Coronary artery (tissue), 2 donors: Measurements from ENCODE around the gene CPOX.

Experiments
- DNase-seq: peaks from one replicate; pipeline ENCODE4 v3.0.0-alpha.2; 2017; ENCODE audit warnings: low spot score
- H3K27ac ChIP-seq, 2 donors: fragments of 200-600 bp; sonication (generic); one replicate each; pipeline ENCODE4 v1.5.1; 2016 to 2019
- H3K4me3 ChIP-seq: fragments of 200-600 bp; sonication (generic); 2 replicates; pipeline ENCODE4 v1.5.1; 2016; ENCODE audit warnings: mild to moderate bottlenecking, moderate library complexity
- TF ChIP-seq, protein P1 (sequence below): fragments of 200-600 bp; sonication (generic); IDR thresholded peaks from one replicate; pipeline ENCODE4 v1.5.1; 2019; ENCODE audit warnings: antibody characterized with exemption

Gene CPOX

DNA sequence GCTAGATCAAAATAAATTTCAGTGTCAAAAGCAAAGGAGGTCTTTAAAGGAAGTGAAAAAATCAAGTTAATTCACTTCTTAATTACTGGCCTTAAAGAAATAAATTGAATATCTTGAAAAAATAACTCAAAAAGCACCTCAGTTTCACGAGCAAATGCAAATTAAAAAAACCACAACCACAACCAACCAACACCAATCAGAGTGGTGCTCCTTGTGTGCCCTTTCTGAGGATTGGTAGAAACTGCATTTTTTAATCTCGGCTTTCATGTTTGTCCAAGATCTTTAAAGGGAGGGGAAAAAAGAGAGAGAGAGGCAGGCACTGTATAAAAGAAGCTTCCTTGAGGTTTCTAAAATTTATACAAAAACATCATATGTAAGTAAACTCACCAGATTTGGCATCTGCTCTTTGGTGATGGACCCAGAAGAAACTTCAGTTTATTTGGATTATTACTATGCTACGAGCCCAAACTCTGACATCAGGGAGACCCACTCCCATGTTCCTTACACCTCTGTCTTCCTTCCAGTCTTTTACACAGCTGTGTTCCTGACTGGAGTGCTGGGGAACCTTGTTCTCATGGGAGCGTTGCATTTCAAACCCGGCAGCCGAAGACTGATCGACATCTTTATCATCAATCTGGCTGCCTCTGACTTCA is 61.7 kb downstream of the CPOX start, which contains the start of gene GPR15:
GPR15 (plus strand) TSS at position 357 of the 653 bp plus-strand sequence; CDS start at position 413, 56 bp downstream.
- TF ChIP-seq, protein P1, sequence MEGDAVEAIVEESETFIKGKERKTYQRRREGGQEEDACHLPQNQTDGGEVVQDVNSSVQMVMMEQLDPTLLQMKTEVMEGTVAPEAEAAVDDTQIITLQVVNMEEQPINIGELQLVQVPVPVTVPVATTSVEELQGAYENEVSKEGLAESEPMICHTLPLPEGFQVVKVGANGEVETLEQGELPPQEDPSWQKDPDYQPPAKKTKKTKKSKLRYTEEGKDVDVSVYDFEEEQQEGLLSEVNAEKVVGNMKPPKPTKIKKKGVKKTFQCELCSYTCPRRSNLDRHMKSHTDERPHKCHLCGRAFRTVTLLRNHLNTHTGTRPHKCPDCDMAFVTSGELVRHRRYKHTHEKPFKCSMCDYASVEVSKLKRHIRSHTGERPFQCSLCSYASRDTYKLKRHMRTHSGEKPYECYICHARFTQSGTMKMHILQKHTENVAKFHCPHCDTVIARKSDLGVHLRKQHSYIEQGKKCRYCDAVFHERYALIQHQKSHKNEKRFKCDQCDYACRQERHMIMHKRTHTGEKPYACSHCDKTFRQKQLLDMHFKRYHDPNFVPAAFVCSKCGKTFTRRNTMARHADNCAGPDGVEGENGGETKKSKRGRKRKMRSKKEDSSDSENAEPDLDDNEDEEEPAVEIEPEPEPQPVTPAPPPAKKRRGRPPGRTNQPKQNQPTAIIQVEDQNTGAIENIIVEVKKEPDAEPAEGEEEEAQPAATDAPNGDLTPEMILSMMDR: no peak
- no peak within 1 kb of the TSS for H3K27ac ChIP-seq
- no peak within 1 kb of the TSS for H3K4me3 ChIP-seq
- no peak for DNase-seq

DNA sequence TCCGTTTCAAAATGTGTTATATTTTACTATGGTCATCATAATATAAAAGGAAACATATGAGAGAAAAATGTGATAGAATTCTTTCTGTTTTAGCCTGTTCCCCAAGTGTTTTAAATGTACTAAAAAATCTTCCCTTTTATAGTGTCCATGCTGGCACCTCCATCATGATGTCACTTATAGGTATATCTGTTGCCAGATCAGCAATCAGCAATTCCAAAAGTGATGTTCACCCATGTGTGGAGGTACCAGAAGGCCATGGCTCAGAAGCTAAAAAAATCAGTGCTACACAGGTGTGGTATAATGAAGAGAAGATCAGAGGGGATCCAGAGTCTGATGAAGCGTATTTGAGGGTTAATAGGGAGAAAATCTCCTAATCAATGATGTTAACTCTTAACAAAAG is 62.7 kb downstream of the CPOX start:
- no peak overlapping the region for H3K4me3 ChIP-seq
- no peak for DNase-seq
- TF ChIP-seq, protein P1: no peak
- H3K27ac ChIP-seq: no peak overlapping the region

DNA sequence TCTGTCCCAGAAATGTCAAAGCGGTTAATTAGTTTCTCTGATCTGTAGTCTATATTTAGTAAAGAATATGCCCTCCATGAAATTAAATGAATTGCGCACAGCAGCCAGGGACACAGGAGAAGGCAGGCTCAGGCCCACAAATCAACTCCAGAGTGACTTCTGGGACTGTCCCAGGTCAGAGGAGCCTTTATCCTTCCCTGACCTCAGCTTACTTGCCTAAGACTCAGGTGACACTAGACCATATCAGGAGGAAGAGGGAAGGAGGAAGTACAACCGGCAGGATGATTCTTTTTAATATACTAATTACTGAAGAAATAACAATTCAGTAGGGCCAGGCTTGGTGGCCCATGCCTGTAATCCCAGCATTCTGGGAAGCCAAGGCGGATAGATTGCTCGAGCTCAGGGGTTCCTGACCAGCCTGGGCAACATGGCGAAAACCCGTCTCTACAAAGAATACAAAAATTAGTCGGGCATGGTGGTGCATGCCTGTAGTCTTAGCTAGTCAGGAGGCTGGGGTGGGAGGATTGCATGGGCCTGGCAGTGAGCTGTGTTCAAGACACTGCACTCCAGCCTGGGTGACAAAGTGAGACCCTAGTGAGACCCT is 63.5 kb downstream of the CPOX start:
- DNase-seq: no peak
- no peak overlapping the region for H3K4me3 ChIP-seq
- no peak overlapping the region for H3K27ac ChIP-seq
- TF ChIP-seq, protein P1: no peak
